ENCODE data around the gene MAMLD1. TPM values are rescaled to one million over a fixed set of nuclear protein-coding genes. Genes with fewer than 3 reads are reported as not detected.

MAMLD1 gene
- total RNA-seq, 2 donors from 2014 or later: 0.56 to 3.3 TPM

DNA sequence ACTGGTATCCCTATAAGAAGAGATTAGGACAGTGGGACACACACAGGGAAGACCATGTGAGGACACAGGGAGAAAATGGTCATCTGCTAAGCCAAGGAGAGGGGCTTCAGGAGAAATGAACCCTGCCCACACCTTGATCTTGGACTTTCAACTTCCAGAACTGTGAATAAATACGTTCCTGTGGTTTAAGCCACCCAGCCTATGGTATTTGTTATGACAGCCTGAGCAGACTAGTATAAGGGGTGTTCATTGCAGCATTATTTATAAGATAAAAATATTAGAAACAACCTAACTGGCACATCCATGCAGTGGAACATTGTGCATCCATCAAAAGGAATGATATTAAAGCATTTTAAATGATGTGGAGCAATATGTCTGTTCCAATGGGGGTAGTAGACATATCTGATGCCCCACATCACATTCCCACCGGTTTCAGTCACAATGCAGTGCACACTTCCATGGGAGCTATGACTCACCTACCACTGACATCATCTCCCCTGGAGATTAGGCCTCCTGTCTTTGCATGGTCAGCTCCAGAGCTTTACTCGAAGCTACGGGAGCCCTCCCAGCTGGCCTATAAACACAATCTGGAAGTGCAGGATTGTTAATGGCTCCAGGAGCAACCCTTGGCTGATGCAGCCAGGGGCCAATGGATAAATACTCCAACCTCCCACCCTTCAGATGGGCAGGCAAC is 38.9 kb upstream of the MAMLD1 start:
- Histone ChIP-seq H3K9me3 (no peaks in the 10 kb centered on the region), H3K4me1 (peaks cover 0 to 7% of the 10 kb centered on the region in 2 donors), H3K27me3 (no peaks in the 10 kb centered on the region), H3K4me3 (no peak overlapping the region), H3K36me3 (no peaks in the 10 kb centered on the region), H3K27ac (no peak overlapping the region)
- TF ChIP-seq, protein P1, sequence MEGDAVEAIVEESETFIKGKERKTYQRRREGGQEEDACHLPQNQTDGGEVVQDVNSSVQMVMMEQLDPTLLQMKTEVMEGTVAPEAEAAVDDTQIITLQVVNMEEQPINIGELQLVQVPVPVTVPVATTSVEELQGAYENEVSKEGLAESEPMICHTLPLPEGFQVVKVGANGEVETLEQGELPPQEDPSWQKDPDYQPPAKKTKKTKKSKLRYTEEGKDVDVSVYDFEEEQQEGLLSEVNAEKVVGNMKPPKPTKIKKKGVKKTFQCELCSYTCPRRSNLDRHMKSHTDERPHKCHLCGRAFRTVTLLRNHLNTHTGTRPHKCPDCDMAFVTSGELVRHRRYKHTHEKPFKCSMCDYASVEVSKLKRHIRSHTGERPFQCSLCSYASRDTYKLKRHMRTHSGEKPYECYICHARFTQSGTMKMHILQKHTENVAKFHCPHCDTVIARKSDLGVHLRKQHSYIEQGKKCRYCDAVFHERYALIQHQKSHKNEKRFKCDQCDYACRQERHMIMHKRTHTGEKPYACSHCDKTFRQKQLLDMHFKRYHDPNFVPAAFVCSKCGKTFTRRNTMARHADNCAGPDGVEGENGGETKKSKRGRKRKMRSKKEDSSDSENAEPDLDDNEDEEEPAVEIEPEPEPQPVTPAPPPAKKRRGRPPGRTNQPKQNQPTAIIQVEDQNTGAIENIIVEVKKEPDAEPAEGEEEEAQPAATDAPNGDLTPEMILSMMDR (IDR thresholded peaks at IDR 0.05): no peak
- DNase-seq (ENCODE audit: low spot score): no peak

DNA sequence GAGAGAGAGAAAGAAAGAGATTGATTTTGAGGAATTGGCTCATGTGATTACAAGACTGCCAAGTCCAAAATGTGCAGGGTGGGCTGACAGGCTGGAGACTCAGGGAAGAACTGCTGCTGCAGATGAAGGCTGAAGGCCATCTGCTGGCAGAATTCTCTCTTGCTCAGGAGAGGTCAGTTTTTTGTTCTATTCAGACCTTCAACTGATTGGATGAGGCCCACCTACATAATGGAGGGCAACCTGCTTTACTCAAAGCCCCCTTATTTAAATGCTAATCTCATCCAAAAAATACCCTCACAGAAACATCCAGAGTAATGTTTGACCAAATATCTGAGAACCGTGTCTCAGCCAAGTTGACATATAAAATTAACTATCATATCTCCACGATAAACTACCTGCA is 38.2 kb upstream of the MAMLD1 start:
- Histone ChIP-seq H3K4me3 (no peak overlapping the region), H3K36me3 (no peaks in the 10 kb centered on the region), H3K27me3 (no peaks in the 10 kb centered on the region), H3K4me1 (peaks cover 0 to 7% of the 10 kb centered on the region in 2 donors), H3K27ac (no peak overlapping the region), H3K9me3 (no peaks in the 10 kb centered on the region)
- no peak for DNase-seq (ENCODE audit: low spot score)
- TF ChIP-seq, protein P1 (IDR thresholded peaks at IDR 0.05): no peak

DNA sequence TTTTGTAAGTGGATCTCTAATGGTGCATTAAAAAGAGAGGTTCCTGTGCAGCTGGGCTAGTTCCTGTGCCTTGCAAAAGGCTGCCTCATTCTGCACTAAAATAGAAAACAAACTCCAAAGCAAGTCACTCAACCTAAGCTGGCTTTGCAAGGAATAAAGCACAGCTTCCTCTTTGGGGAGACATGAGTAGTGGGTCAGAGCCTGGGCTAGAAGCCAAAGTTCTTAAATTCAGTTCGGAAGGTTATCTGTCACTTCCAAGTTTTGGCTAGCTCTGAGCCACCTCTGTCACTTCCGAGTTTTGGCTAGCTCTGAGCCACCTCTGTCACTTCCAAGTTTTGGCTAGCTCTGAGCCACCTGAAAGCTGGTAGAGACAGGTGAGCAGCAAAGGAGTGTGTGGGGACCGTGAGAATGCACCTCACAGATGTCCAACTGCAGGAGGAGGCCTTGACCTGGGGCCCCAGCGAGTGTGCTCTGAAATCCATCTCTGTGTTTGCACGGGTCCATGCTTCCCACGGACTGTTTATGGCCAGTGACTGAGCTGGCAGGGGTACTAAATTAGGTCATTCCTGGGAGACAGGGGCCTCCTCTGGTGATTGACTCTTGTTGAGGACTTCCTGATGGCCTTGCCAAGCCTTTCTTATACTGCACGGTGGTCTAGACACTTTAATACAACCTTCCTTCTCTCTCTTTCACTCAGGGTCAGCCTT is 36.4 kb upstream of the MAMLD1 start:
- Histone ChIP-seq H3K4me1 (peaks cover 0 to 7% of the 10 kb centered on the region in 2 donors), H3K9me3 (no peaks in the 10 kb centered on the region), H3K27me3 (no peaks in the 10 kb centered on the region), H3K36me3 (no peaks in the 10 kb centered on the region), H3K27ac (no peak overlapping the region), H3K4me3 (no peak overlapping the region)
- DNase-seq (ENCODE audit: low spot score): no peak
- TF ChIP-seq, protein P1 (IDR thresholded peaks at IDR 0.05): no peak

DNA sequence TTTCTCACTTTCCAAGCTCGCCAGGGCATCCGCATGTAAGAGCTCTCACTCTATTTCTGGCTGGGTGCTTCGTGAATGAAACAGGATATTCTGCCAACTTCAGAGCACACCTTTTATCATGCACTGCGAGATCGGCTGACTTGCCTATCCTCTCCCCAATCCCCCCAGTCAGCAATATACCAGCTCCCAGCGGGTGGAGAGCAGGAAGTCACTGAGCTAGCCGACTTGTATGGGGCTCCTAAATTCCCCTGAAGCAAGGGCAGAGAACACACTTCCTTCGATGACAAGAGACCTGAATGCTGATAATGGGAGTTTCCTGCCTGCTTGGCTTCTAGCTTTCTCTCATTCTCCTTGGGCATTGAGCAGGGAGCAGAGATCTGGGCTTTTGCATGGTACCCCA is 33.8 kb upstream of the MAMLD1 start:
- H3K4me3 ChIP-seq: no peak overlapping the region
- H3K27me3 ChIP-seq: no peaks in the 10 kb centered on the region
- peaks cover 0 to 8% of the 10 kb centered on the region in 2 donors for H3K4me1 ChIP-seq
- DNase-seq (ENCODE audit: low spot score): no peak
- no peaks in the 10 kb centered on the region for H3K36me3 ChIP-seq
- TF ChIP-seq, protein P1 (IDR thresholded peaks at IDR 0.05): no peak
- no peaks in the 10 kb centered on the region for H3K9me3 ChIP-seq
- H3K27ac ChIP-seq: no peak overlapping the region

DNA sequence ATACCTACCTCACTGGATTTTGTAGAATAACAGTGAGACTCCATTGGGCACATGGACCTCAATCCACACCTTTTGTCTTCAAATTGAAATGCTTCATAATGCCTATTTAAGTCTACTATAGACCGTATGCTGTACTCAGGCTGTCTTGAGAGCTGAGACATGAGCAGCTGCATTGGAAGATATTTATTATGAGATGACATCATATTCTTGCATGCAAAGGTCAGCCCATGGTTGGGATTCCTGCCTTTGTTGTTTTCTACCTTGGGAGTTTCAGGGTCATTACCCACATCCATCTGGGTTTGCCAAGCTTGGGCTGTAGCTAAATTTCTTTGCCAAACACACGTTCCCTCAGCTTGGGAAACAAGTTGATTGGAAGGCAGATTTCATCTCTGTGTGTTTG is 33.2 kb upstream of the MAMLD1 start:
- Histone ChIP-seq H3K36me3 (no peaks in the 10 kb centered on the region), H3K9me3 (no peaks in the 10 kb centered on the region), H3K4me3 (no peak overlapping the region), H3K4me1 (peaks cover 0 to 14% of the 10 kb centered on the region in 2 donors), H3K27me3 (no peaks in the 10 kb centered on the region), H3K27ac (no peak overlapping the region)
- DNase-seq (ENCODE audit: low spot score): no peak
- TF ChIP-seq, protein P1 (IDR thresholded peaks at IDR 0.05): no peak
